ENCODE data around the gene WEE2.

DNA sequence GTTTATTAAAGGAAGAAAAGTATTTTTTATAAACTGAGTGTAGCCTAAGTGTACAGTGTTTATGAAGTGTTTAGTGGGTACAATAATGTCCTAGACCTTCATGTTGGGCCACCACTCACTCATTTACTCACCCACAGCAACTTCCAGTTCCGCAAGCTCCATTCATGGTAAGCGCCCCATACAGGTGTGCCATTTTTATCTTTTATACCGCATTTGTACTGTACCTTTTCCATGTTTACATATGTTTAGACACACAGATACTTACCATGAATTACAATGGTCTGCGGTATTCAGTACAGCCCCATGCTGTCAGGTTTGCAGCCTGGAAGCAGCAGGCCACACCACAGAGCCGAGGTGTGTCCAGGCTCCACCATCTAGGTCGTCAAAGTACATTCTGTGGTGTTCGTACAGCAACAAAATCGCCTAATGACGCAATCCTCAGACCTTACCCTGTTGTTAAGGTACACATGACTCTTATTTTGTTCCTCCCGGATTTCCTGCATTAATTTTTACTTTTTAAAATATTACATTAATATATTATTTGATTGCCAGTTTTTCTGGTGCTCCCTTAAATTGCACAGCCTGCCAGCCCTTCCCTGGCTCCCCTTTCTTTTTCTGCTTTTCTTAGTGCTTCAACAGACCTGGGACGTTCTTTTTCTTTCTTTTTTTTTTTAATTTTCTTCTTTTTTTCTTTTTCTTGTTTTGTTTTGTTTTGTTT, 29.1 kb downstream of the WEE2 start:
- TF ChIP-seq, protein P1, sequence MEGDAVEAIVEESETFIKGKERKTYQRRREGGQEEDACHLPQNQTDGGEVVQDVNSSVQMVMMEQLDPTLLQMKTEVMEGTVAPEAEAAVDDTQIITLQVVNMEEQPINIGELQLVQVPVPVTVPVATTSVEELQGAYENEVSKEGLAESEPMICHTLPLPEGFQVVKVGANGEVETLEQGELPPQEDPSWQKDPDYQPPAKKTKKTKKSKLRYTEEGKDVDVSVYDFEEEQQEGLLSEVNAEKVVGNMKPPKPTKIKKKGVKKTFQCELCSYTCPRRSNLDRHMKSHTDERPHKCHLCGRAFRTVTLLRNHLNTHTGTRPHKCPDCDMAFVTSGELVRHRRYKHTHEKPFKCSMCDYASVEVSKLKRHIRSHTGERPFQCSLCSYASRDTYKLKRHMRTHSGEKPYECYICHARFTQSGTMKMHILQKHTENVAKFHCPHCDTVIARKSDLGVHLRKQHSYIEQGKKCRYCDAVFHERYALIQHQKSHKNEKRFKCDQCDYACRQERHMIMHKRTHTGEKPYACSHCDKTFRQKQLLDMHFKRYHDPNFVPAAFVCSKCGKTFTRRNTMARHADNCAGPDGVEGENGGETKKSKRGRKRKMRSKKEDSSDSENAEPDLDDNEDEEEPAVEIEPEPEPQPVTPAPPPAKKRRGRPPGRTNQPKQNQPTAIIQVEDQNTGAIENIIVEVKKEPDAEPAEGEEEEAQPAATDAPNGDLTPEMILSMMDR (IDR thresholded peaks at IDR 0.05) = no peak
- no peak for TF ChIP-seq POLR2A (IDR thresholded peaks at IDR 0.05)
